ENCODE data around the gene INTS1. TPM values are rescaled to one million over a fixed set of nuclear protein-coding genes. Genes with fewer than 3 reads are reported as not detected.

INTS1 gene
- total and polyA plus RNA-seq, 2 of the 4 experiments (the other 2 are of a cell fraction) = 9.3 to 40.1 TPM

DNA sequence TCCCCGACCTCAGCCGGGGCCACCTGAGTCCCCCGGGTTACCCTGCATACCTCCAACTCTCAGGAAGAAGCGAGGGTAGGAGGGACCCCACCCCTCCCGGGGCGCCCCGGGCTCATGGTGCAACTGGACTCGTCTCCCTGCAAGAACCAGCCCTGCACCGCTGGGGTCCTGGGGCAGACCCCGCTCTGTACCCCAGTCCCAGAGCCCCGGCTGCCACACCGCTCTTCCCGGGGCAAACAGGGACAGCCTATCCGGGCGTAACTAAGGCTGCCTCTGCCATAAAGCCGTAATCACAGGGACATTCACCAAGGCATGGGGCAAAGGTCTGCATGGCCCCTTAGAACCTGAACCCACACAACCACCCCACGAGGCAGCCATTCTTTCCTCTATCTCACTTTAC is 19.7 kb upstream of the INTS1 start:
- Histone ChIP-seq H3K4ac (ENCODE audit: low read depth, low read length) (no peak overlapping the region), H2BK120ac (ENCODE audit: low read depth, low read length) (no peak overlapping the region), H2AK9ac (replicated peaks; ENCODE audit: low read depth, low read length, poor library complexity) (no peak overlapping the region), H3K18ac (ENCODE audit: low read depth, low read length) (no peak overlapping the region), H2AK5ac (ENCODE audit: low read depth, low read length) (peak overlapping the region; percentile 28; the same call in 1 of the 2 replicates), H4K91ac (ENCODE audit: insufficient read depth, low read depth, low read length) (no peak overlapping the region), H4K5ac (ENCODE audit: low read depth, low read length) (no peak overlapping the region), H2BK20ac (ENCODE audit: low read depth, low read length) (no peak overlapping the region), H2BK5ac (ENCODE audit: low read depth, low read length, poor library complexity, severe bottlenecking) (no peak overlapping the region), H3K56ac (ENCODE audit: extremely low read depth, insufficient read depth, low read length) (no peak overlapping the region), H2AFZ (replicated peaks; ENCODE audit: low read length, poor library complexity) (no peak overlapping the region), H3K23ac (ENCODE audit: low read depth, low read length) (no peak overlapping the region), H3K79me1 (ENCODE audit: low read depth in 1 of 2, low read length in 2 of 2) (no peaks in the 10 kb centered on the region), H3K27ac (ENCODE audit: insufficient read depth, low read length) (no peak overlapping the region), H3K9ac (ENCODE audit: low read depth, low read length) (no peak overlapping the region), H3K27me3 (ENCODE audit: control insufficient read depth, insufficient read depth, low read length) (no peaks in the 10 kb centered on the region; the same call in 1 of the 2 replicates), H2BK15ac (ENCODE audit: low read depth, low read length) (no peak overlapping the region), H3K4me3 (ENCODE audit: insufficient read depth, low read depth, low read length) (no peak overlapping the region), H3K9me1 (ENCODE audit: insufficient read depth, low read length) (no peaks in the 10 kb centered on the region), H3K4me2 (ENCODE audit: low read depth, low read length) (no peak overlapping the region), H4K20me1 (ENCODE audit: insufficient read depth, low read length) (no peaks in the 10 kb centered on the region), H3K36me3 (ENCODE audit: control insufficient read depth, insufficient read depth, low read length) (no peaks in the 10 kb centered on the region), H3K4me1 (ENCODE audit: control insufficient read depth, insufficient read depth, low read length) (peaks cover 10% of the 10 kb centered on the region), H4K8ac (ENCODE audit: low read depth in 2 of 2, low read length in 2 of 2) (no peak overlapping the region), H3K14ac (replicated peaks; ENCODE audit: low read depth, low read length) (no peak overlapping the region), H3K9me3 (ENCODE audit: control insufficient read depth, insufficient read depth, low read length) (peaks cover 6% of the 10 kb centered on the region)
- no peak for ATAC-seq (ENCODE audit: low read depth)
- BruUV-seq (replicated peaks) = no TSS peak
- intact Hi-C loops (cut with micrococcal nuclease) (no loop called here), in situ Hi-C loops (cut with MboI; ENCODE audit: low sequenced_read_pairs) (no loop called here), dilution Hi-C loops (cut with HindIII; ENCODE audit: low sequenced_read_pairs, unreplicated experiment) (no loop called here)
- ChIA-PET POLR2A (ENCODE audit: unreplicated experiment) (no interaction called here), CTCF (no interaction called here)
- 68% methylated on average over 8 of the region's 17 CpGs; no CpG with 5 or more reads in 1 of the 2 experiments for WGBS, 2 experiments (ENCODE audit: extremely low coverage in 2 of 2, insufficient read length in 1 of 2)
- TF ChIP-seq RAD21 (IDR thresholded peaks at IDR 0.05; ENCODE audit: low read length) (no peak), USF2 (IDR thresholded peaks at IDR 0.05; ENCODE audit: low read depth, low read length) (no peak), FOS (IDR thresholded peaks at IDR 0.05; ENCODE audit: low read depth, low read length) (no peak), RCOR1 (IDR thresholded peaks at IDR 0.05; ENCODE audit: insufficient replicate concordance, low read length) (no peak), MAFK (IDR thresholded peaks at IDR 0.05; ENCODE audit: low read depth, low read length) (no peak), MXI1 (IDR thresholded peaks at IDR 0.05; ENCODE audit: borderline replicate concordance, low read depth, low read length) (no peak), ELK1 (IDR thresholded peaks at IDR 0.05; ENCODE audit: borderline replicate concordance, low read depth, low read length) (no peak), NFE2L2 (IDR thresholded peaks at IDR 0.05; ENCODE audit: low read depth, low read length) (no peak), POLR2A (IDR thresholded peaks at IDR 0.05; ENCODE audit: low read depth, low read length) (no peak), SMC3 (IDR thresholded peaks at IDR 0.05; ENCODE audit: low read depth, low read length) (no peak)
- no peak for DNase-seq

Measured in IMR-90 (cell line).